WTC11 (cell line): Measurements from ENCODE around the gene WDCP. TPM values are rescaled to one million over a fixed set of nuclear protein-coding genes. Genes with fewer than 3 reads are reported as not detected.

Experiments
- ATAC-seq: fragments of 200-7000 bp; cut with Tn5 transposase; 2 replicates; pipeline ENCODE4 v1.10.0; 2021; ENCODE audit warnings: mild to moderate bottlenecking, moderate library complexity
- CTCF ChIA-PET: fragments of 300-600 bp; sonication (Branson Sonifier 250); formaldehyde crosslinking; loops from one replicate; lab custom pipeline; 2021; ENCODE audit warnings: antibody characterized with exemption; lab: Charles Lee
- POLR2A ChIA-PET: fragments of 350-600 bp; sonication (Branson Sonifier 250); formaldehyde crosslinking; loops from one replicate; lab custom pipeline; 2021; ENCODE audit warnings: antibody characterized with exemption; lab: Charles Lee
- DNase-seq: peaks from one replicate; pipeline ENCODE4 v3.0.0; 2021; ENCODE audit warnings: low spot score
- H3K27ac Mint-ChIP-seq: 2 replicates; pipeline ENCODE4 v1.8.0; 2021; ENCODE audit warnings: mixed read lengths
- H3K27me3 Mint-ChIP-seq: 2 replicates; pipeline ENCODE4 v1.8.0; 2021; ENCODE audit warnings: low read depth, mild to moderate bottlenecking, moderate library complexity, mixed read lengths
- H3K36me3 Mint-ChIP-seq: 2 replicates; pipeline ENCODE4 v1.8.0; 2021; ENCODE audit warnings: mixed read lengths
- H3K4me1 Mint-ChIP-seq: 2 replicates; pipeline ENCODE4 v1.8.0; 2022; ENCODE audit warnings: mixed read lengths
- H3K4me3 Mint-ChIP-seq: 2 replicates; pipeline ENCODE4 v1.8.0; 2021; ENCODE audit warnings: mild to moderate bottlenecking, moderate library complexity, mixed read lengths
- H3K9me3 Mint-ChIP-seq: 2 replicates; pipeline ENCODE4 v1.8.0; 2021; ENCODE audit warnings: mixed read lengths
- AR ChIP-seq: fragments of 250-450 bp; sonication (Bioruptor Pico); IDR thresholded peaks from 2 replicates; pipeline ENCODE4 v1.9.0; 2021; ENCODE audit warnings: mild to moderate bottlenecking
- E2F1 ChIP-seq: sonication (generic); formaldehyde crosslinking; IDR thresholded peaks from 2 replicates; pipeline ENCODE4 v1.8.0; 2022; ENCODE audit warnings: mild to moderate bottlenecking, missing genetic modification reagents
- E2F5 ChIP-seq: sonication (generic); formaldehyde crosslinking; IDR thresholded peaks from 2 replicates; pipeline ENCODE4 v1.8.1; 2022; ENCODE audit warnings: mild to moderate bottlenecking, moderate library complexity, missing genetic modification reagents
- ETV6 ChIP-seq: sonication (generic); formaldehyde crosslinking; IDR thresholded peaks from 2 replicates; pipeline ENCODE4 v1.8.1; 2022; ENCODE audit warnings: mild to moderate bottlenecking, missing genetic modification reagents
- GRHL2 ChIP-seq: fragments of 250-450 bp; sonication (Bioruptor Pico); IDR thresholded peaks from 2 replicates; pipeline ENCODE4 v1.8.0; 2022; ENCODE audit warnings: mild to moderate bottlenecking, moderate library complexity; ENCODE audit not compliant: insufficient replicate concordance, severe bottlenecking
- JUN ChIP-seq: sonication (generic); formaldehyde crosslinking; IDR thresholded peaks from 2 replicates; pipeline ENCODE4 v1.8.0; 2023; ENCODE audit warnings: mild to moderate bottlenecking, missing genetic modification reagents
- STAT6 ChIP-seq: sonication (generic); formaldehyde crosslinking; conservative IDR thresholded peaks from 2 replicates; pipeline ENCODE4 v1.8.1; 2023; ENCODE audit warnings: mild to moderate bottlenecking, low read depth, missing genetic modification reagents, moderate library complexity
- USF1 ChIP-seq: sonication (generic); formaldehyde crosslinking; IDR thresholded peaks from 2 replicates; pipeline ENCODE4 v1.8.0; 2022; ENCODE audit warnings: mild to moderate bottlenecking, missing genetic modification reagents
- USF2 ChIP-seq: sonication (generic); formaldehyde crosslinking; IDR thresholded peaks from 2 replicates; pipeline ENCODE4 v1.8.1; 2023; ENCODE audit warnings: mild to moderate bottlenecking, missing genetic modification reagents, moderate library complexity
- ZNF263 ChIP-seq: sonication (generic); formaldehyde crosslinking; IDR thresholded peaks from 2 replicates; pipeline ENCODE4 v1.8.1; 2022; ENCODE audit warnings: low read depth, mild to moderate bottlenecking, moderate library complexity, missing genetic modification reagents
- ZNF416 ChIP-seq: fragments of 250-450 bp; sonication (Bioruptor Pico); IDR thresholded peaks from 2 replicates; pipeline ENCODE4 v1.9.0; 2021; ENCODE audit warnings: mild to moderate bottlenecking, inconsistent platforms
- total RNA-seq: library from RNA; stranded (reverse); gene quantifications from 3 replicates; pipeline ENCODE4 v1.2.3, GENCODE V29; 2021

Gene WDCP
- total RNA-seq, 1 experiment from 2014 or later, result 31.9 TPM

- TF ChIP-seq E2F1 (CRISPR knock-in tag) (0 out of 2 replicates have a peak, but pooled peaks have one; percentile 6), ZNF263 (no peak), GRHL2 (CRISPR knock-in tag) (no peak), AR (CRISPR knock-in tag) (no peak), USF1 (CRISPR knock-in tag) (peak; percentile 54; the same call in 1 of the 2 replicates), STAT6 (no peak), ETV6 (CRISPR knock-in tag) (0 out of 2 replicates have a peak, but pooled peaks have one; percentile 63), ZNF416 (0 out of 2 replicates have a peak, but pooled peaks have one; percentile 76), JUN (CRISPR knock-in tag) (no peak), E2F5 (CRISPR knock-in tag) (0 out of 2 replicates have a peak, but pooled peaks have one; percentile 15), USF2 (CRISPR knock-in tag) (peak; percentile 48)
- no peak for DNase-seq
- no peaks in the 10 kb centered on the region for H3K27me3 Mint-ChIP-seq
- H3K36me3 Mint-ChIP-seq, result peaks cover 45% of the 10 kb centered on the region
- H3K4me1 Mint-ChIP-seq, result peaks cover 21% of the 10 kb centered on the region
- peak overlapping the region; percentile 87 for H3K27ac Mint-ChIP-seq
- H3K9me3 Mint-ChIP-seq, result no peaks in the 10 kb centered on the region
- H3K4me3 Mint-ChIP-seq, result peak overlapping the region; percentile 84
- ChIA-PET CTCF (interaction anchor here (0.7 to 1.9 kb wide), 17 partner anchors 8 to 453 kb away, joined by 3 to 22 read pairs (median 5); partner anchors contain the start of genes ATAD2B, PFN4, TP53I3 and WDCP), POLR2A (interaction anchor here (0.6 to 2.1 kb wide), 9 partner anchors 8 to 150 kb away, joined by 3 to 29 read pairs (median 4); partner anchors contain the start of genes ATAD2B, TP53I3 and WDCP)
- ATAC-seq, result peak; percentile 85
Observed at GRCh38 chr2:24076849-24077534, 29.8 kb upstream of the WDCP start.
